Common myeloid progenitor, CD34-positive (primary cell): Measurements from ENCODE around the gene SLCO2B1.

Source experiments
- CTCF ChIA-PET: fragments of 350-600 bp; sonication (Branson Sonifier 250); formaldehyde crosslinking; loops from one replicate; lab custom pipeline; 2021; ENCODE audit warnings: antibody characterized with exemption; lab: Charles Lee
- POLR2A ChIA-PET: fragments of 350-600 bp; sonication (Branson Sonifier 250); formaldehyde crosslinking; loops from one replicate; lab custom pipeline; 2021; ENCODE audit warnings: antibody characterized with exemption; lab: Charles Lee
- DNase-seq, 3 donors: peaks; one replicate each; pipeline versions ENCODE4 v3.0.0 to v3.0.0-alpha.2; 2013
- H3K27ac ChIP-seq, 2 experiments: 1 replicate in 1 of 2; 2 replicates in 1 of 2; pipeline ENCODE4 v1.7.0; 2013; ENCODE audit warnings: inconsistent platforms in 2 of 2, low read length in 2 of 2, mild to moderate bottlenecking in 2 of 2, low read depth in 1 of 2, moderate library complexity in 1 of 2; ENCODE audit not compliant: severe bottlenecking in 2 of 2, insufficient read depth in 1 of 2, poor library complexity in 1 of 2
- H3K27me3 ChIP-seq, 5 experiments: replicated peaks in 2 of 5; 1 replicate in 3 of 5; 2 replicates in 2 of 5; pipeline versions ENCODE4 v1.6.1 to v1.7.0; 2013; ENCODE audit warnings: low read length in 4 of 5, mild to moderate bottlenecking in 2 of 5, moderate library complexity in 2 of 5, inconsistent platforms in 1 of 5; ENCODE audit not compliant: insufficient read depth in 5 of 5, control insufficient read depth in 4 of 5
- H3K36me3 ChIP-seq, 4 experiments: 1 replicate in 2 of 4; 2 replicates in 2 of 4; pipeline versions ENCODE4 v1.6.1 to v1.7.0; 2013; ENCODE audit warnings: low read length in 3 of 4, control low read depth in 1 of 4, mild to moderate bottlenecking in 1 of 4; ENCODE audit not compliant: control insufficient read depth in 4 of 4, insufficient read depth in 4 of 4
- H3K4me1 ChIP-seq, 4 experiments: 1 replicate in 3 of 4; 2 replicates in 1 of 4; pipeline versions ENCODE4 v1.6.1 to v1.7.1; 2013; ENCODE audit warnings: low read length in 3 of 4, mild to moderate bottlenecking in 3 of 4, control low read depth in 1 of 4, inconsistent platforms in 1 of 4, moderate library complexity in 1 of 4; ENCODE audit not compliant: control insufficient read depth in 4 of 4, insufficient read depth in 4 of 4; ENCODE audit errors: control extremely low read depth in 1 of 4
- H3K4me3 ChIP-seq, 7 experiments: 1 replicate in 4 of 7; 2 replicates in 3 of 7; pipeline versions ENCODE4 v1.5.1 to v1.7.0; 2013; ENCODE audit warnings: mild to moderate bottlenecking in 7 of 7, low read length in 6 of 7, moderate library complexity in 6 of 7, inconsistent platforms in 2 of 7, low read depth in 2 of 7, control low read depth in 1 of 7; ENCODE audit not compliant: insufficient read depth in 4 of 7, control insufficient read depth in 1 of 7; ENCODE audit errors: extremely low read depth in 1 of 7
- H3K9me3 ChIP-seq, 5 experiments: 1 replicate in 4 of 5; 2 replicates in 1 of 5; pipeline versions ENCODE4 v1.6.1 to v1.7.1; 2013; ENCODE audit warnings: low read length in 4 of 5, mild to moderate bottlenecking in 2 of 5, inconsistent platforms in 1 of 5, low read depth in 1 of 5, moderate library complexity in 1 of 5; ENCODE audit not compliant: control insufficient read depth in 4 of 5, insufficient read depth in 2 of 5; ENCODE audit errors: control extremely low read depth in 1 of 5
- WGBS: methylation state at CpG from one replicate; pipeline ENCODE4 v1.1.5; 2013; ENCODE audit not compliant: insufficient coverage; 5-methylcytosine and 5-hydroxymethylcytosine counted together

Gene SLCO2B1

GRCh38 chr11:75201771-75202170 is 50.9 kb downstream of the SLCO2B1 start:
- H3K36me3 ChIP-seq, result no peaks in the 10 kb centered on the region
- DNase-seq, result no peak
- CTCF ChIA-PET, result interaction anchor here (15.8 kb wide), 1 partner anchor 59 kb away, joined by 309 read pairs; no protein-coding TSS in a partner anchor
- 81% methylated on average over 3 of the region's 3 CpGs for WGBS
- no peaks in the 10 kb centered on the region for H3K4me1 ChIP-seq
- H3K27ac ChIP-seq, result no peak overlapping the region
- POLR2A ChIA-PET, result interaction anchor here (0.8 kb wide), 1 partner anchor 59 kb away, joined by 3 read pairs; no protein-coding TSS in a partner anchor
- H3K4me3 ChIP-seq, result no peak overlapping the region
- H3K27me3 ChIP-seq, result peaks cover 0 to 3% (median 0%) of the 10 kb centered on the region in 5 experiments
- no peaks in the 10 kb centered on the region for H3K9me3 ChIP-seq

DNA sequence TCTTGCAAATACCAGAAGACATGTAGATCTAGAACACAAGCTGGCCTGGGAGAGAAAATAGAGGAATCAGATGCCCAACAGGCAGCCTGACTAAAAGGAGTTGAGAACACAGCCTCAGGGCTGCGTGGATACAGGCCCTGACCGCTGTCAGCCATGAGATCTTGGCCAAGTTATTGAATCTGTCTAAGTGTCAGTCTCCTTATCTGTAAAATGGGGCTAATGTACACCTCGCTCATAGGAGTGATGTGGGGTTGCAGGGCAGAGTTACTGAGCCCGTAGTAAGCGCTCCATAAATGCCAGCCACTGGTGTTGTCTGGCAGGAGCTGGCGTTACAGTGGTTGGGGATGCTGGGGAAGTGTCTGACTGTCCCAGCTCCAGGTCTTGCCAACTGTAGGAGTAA is 51.3 kb downstream of the SLCO2B1 start:
- CTCF ChIA-PET, result interaction anchor here (0.9 to 15.8 kb wide), 2 partner anchors 22 to 60 kb away, joined by 3 to 309 read pairs; no protein-coding TSS in a partner anchor

DNA sequence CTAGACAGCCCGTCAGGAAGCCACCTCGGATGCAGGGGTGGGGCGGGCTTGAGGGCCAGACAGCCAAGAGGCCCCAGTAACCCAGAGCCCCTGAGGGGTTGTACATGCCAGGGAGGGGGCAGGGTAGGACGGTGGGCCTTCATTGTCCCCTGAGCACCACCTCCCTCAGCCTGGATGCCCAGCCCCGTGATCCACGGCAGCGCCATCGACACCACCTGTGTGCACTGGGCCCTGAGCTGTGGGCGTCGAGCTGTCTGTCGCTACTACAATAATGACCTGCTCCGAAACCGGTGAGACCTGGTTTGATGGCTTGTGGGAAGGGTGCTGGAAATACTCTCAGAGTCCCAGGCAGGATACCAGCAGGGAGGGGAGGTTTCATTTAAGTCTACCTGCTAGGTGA is 52.2 kb downstream of the SLCO2B1 start:
- Histone ChIP-seq H3K4me3 (no peak overlapping the region), H3K36me3 (no peaks in the 10 kb centered on the region), H3K9me3 (no peaks in the 10 kb centered on the region), H3K4me1 (no peaks in the 10 kb centered on the region), H3K27ac (no peak overlapping the region), H3K27me3 (peaks cover 0 to 8% (median 4%) of the 10 kb centered on the region in 5 experiments)
- WGBS, result 94% methylated on average over 8 of the region's 13 CpGs
- no peak for DNase-seq
- ChIA-PET POLR2A (interaction anchor here (0.9 kb wide), 1 partner anchor 63 kb away, joined by 3 read pairs; no protein-coding TSS in a partner anchor), CTCF (interaction anchor here (0.7 to 15.8 kb wide), 8 partner anchors 8 to 61 kb away, joined by 3 to 309 read pairs (median 10); partner anchors contain the start of gene SLCO2B1)

More for the DNA sequence above, 51.3 kb downstream of the SLCO2B1 start:
- POLR2A ChIA-PET, result interaction anchor here (0.8 kb wide), 1 partner anchor 59 kb away, joined by 3 read pairs; no protein-coding TSS in a partner anchor
- Histone ChIP-seq H3K27me3 (peaks cover 0 to 3% (median 0%) of the 10 kb centered on the region in 5 experiments), H3K36me3 (no peaks in the 10 kb centered on the region), H3K27ac (no peak overlapping the region), H3K4me1 (no peaks in the 10 kb centered on the region), H3K9me3 (no peaks in the 10 kb centered on the region), H3K4me3 (no peak overlapping the region)
- WGBS, result 93% methylated on average over 5 of the region's 6 CpGs
- no peak for DNase-seq

GRCh38 chr11:75203641-75204011 is 52.7 kb downstream of the SLCO2B1 start:
- 94% methylated on average over 2 of the region's 2 CpGs for WGBS
- Histone ChIP-seq H3K36me3 (no peaks in the 10 kb centered on the region), H3K4me1 (no peaks in the 10 kb centered on the region), H3K9me3 (no peaks in the 10 kb centered on the region), H3K27ac (no peak overlapping the region), H3K4me3 (no peak overlapping the region), H3K27me3 (peaks cover 0 to 13% (median 5%) of the 10 kb centered on the region in 5 experiments)
- ChIA-PET POLR2A (interaction anchor here (0.9 kb wide), 1 partner anchor 64 kb away, joined by 3 read pairs; no protein-coding TSS in a partner anchor), CTCF (interaction anchor here (0.7 to 15.8 kb wide), 11 partner anchors 8 to 61 kb away, joined by 4 to 309 read pairs (median 7); partner anchors contain the start of gene SLCO2B1)
- DNase-seq, result no peak

DNA sequence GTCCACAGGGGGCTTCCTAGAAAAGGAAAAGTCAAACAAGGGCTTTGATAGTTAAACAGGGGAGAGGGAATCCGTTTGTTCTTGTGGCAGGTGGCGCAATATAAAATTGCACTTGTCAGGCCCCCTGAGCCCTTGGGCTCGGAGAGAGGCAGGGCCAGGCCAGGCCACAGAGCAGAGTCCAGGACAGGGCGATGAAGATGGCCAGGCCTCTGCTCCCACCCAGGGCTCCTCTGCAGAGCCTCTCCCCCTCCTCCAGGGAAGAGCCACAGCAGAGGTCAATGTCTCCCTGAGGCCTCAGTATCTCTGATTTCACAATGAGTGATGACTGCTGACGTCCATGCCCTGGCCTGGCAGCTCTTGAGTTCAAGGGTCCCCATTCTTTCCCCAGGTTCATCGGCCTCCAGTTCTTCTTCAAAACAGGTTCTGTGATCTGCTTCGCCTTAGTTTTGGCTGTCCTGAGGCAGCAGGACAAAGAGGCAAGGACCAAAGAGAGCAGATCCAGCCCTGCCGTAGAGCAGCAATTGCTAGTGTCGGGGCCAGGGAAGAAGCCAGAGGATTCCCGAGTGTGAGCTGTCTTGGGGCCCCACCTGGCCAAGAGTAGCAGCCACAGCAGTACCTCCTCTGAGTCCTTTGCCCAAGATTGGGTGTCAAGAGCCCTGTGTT is 53.2 kb downstream of the SLCO2B1 start:
- ChIA-PET POLR2A (interaction anchor here (0.9 kb wide), 1 partner anchor 64 kb away, joined by 3 read pairs; no protein-coding TSS in a partner anchor), CTCF (interaction anchor here (0.8 to 15.8 kb wide), 24 partner anchors 8 to 424 kb away, joined by 3 to 309 read pairs (median 5); partner anchors contain the start of gene SLCO2B1)
- no peaks in the 10 kb centered on the region for H3K36me3 ChIP-seq
- WGBS, result 99% methylated on average over 10 of the region's 10 CpGs
- H3K27me3 ChIP-seq, result peaks cover 0 to 18% (median 6%) of the 10 kb centered on the region in 5 experiments
- no peaks in the 10 kb centered on the region for H3K9me3 ChIP-seq
- no peak overlapping the region for H3K4me3 ChIP-seq
- H3K27ac ChIP-seq, result no peak overlapping the region
- DNase-seq, result no peak
- no peaks in the 10 kb centered on the region for H3K4me1 ChIP-seq

GRCh38 chr11:75204685-75205563 is 54.0 kb downstream of the SLCO2B1 start:
- H3K9me3 ChIP-seq, result no peaks in the 10 kb centered on the region
- CTCF ChIA-PET, result interaction anchor here (0.6 to 15.8 kb wide), 28 partner anchors 8 to 423 kb away, joined by 3 to 309 read pairs (median 5); partner anchors contain the start of gene SLCO2B1
- H3K27ac ChIP-seq, result no peak overlapping the region
- peak; percentile 69 to 87 (median 79) for DNase-seq
- WGBS, result 40% methylated on average over 6 of the region's 9 CpGs
- no peaks in the 10 kb centered on the region for H3K36me3 ChIP-seq
- peaks cover 0 to 25% (median 10%) of the 10 kb centered on the region in 5 experiments for H3K27me3 ChIP-seq
- H3K4me3 ChIP-seq, result no peak overlapping the region
- H3K4me1 ChIP-seq, result no peaks in the 10 kb centered on the region
- POLR2A ChIA-PET, result no interaction called here
